ENCODE results near the gene DSCAML1. TPM values are rescaled to one million over a fixed set of nuclear protein-coding genes. Genes with fewer than 3 reads are reported as not detected.

The DSCAML1 gene
- total RNA-seq, 2 donors from 2014 or later = 0.21 to 0.41 TPM

GRCh38 chr11:117642396-117642795, 154.6 kb downstream of the DSCAML1 start:
- Histone ChIP-seq H3K4me1 (ENCODE audit: control insufficient read depth in 1 of 2, low read depth in 2 of 2) (no peaks in the 10 kb centered on the region), H3K27me3 (replicated peaks; ENCODE audit: insufficient read depth) (no peaks in the 10 kb centered on the region), H3K36me3 (no peaks in the 10 kb centered on the region), H3K9me3 (no peaks in the 10 kb centered on the region), H3K4me3 (no peak overlapping the region), H3K27ac (no peak overlapping the region)
- DNase-seq (ENCODE audit: low spot score) = no peak
- ATAC-seq (ENCODE audit: insufficient number of reproducible peaks, low FRiP score, low read depth) = no peak
- no peak for TF ChIP-seq CTCF (IDR thresholded peaks at IDR 0.05)

DNA sequence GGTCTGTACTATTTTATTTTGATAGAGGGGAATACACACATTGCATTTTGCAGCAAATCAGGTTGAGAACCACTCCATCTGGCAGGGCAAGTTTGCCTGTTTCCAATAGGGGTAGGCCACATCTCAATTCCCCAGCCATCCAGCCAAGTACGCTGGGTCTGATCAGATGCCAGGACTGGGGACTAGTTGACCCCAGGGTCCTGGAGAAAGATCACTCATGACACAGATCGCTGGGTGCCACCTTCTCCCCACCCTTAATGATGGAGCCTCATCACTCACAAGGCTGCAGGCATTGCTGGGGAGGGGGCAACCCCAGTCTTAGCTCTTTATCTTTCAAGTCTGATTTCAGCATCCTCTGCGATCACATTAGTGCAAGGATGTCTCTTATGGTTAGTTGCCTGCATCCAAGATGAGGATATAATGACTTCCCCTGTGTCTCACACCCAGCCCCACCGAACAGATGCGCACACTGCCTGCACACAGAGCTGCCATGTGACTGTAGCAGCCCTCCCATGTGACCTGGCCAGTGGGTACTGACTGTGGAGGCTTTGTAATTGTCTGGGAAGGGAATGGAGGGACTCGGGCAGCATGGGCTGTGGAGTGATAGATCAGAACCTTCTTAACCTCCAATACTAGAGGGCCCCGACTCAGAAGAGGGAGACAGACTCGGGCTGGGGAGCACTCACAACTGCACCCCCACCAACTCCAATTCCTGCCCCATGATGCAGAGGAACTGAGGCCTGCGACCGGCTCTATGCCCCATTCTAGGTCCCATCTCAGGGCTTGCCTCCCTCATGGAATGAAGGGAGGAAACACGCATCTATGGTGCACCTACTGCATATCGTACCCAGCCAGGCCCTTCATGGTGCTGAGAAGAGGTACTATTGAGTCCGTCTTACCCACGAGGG, 155.8 kb downstream of the DSCAML1 start:
- DNase-seq (ENCODE audit: low spot score) (no peak), ATAC-seq (ENCODE audit: insufficient number of reproducible peaks, low FRiP score, low read depth) (no peak)
- TF ChIP-seq CTCF (IDR thresholded peaks at IDR 0.05) = no peak
- Histone ChIP-seq H3K4me1 (ENCODE audit: control insufficient read depth in 1 of 2, low read depth in 2 of 2) (no peaks in the 10 kb centered on the region), H3K36me3 (no peaks in the 10 kb centered on the region), H3K4me3 (no peak overlapping the region), H3K27me3 (replicated peaks; ENCODE audit: insufficient read depth) (no peaks in the 10 kb centered on the region), H3K9me3 (no peaks in the 10 kb centered on the region), H3K27ac (no peak overlapping the region)

DNA sequence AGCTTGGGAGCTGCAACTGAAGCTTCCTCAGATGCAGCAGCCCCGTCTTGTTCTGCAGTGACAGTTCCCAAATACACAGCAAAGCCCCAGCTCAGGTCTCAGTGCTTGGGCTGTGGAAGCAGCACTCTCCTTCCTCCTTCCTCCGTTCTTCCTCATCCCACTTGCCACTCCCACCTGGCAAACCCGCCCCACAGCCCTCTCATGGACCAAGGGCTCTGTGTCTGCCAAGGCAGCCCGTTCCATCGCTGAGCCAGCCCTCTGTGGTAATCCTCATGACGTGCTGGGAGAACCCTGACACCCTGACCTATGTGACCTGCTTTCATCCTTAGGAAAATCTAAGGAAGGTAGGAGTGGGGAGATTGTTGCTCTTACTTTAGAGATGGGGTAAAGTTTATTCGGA, 157.0 kb downstream of the DSCAML1 start:
- Histone ChIP-seq H3K27me3 (replicated peaks; ENCODE audit: insufficient read depth) (no peaks in the 10 kb centered on the region), H3K4me1 (ENCODE audit: control insufficient read depth in 1 of 2, low read depth in 2 of 2) (no peaks in the 10 kb centered on the region), H3K4me3 (no peak overlapping the region), H3K36me3 (no peaks in the 10 kb centered on the region), H3K27ac (no peak overlapping the region), H3K9me3 (no peaks in the 10 kb centered on the region)
- DNase-seq (ENCODE audit: low spot score) = no peak
- no peak for ATAC-seq (ENCODE audit: insufficient number of reproducible peaks, low FRiP score, low read depth)
- TF ChIP-seq CTCF (IDR thresholded peaks at IDR 0.05) = no peak

GRCh38 chr11:117639601-117640000, 157.4 kb downstream of the DSCAML1 start:
- H3K27me3 ChIP-seq (replicated peaks; ENCODE audit: insufficient read depth) = no peaks in the 10 kb centered on the region
- H3K4me3 ChIP-seq = no peak overlapping the region
- no peak for ATAC-seq (ENCODE audit: insufficient number of reproducible peaks, low FRiP score, low read depth)
- no peaks in the 10 kb centered on the region for H3K36me3 ChIP-seq
- no peak for TF ChIP-seq CTCF (IDR thresholded peaks at IDR 0.05)
- no peak overlapping the region for H3K27ac ChIP-seq
- no peaks in the 10 kb centered on the region for H3K4me1 ChIP-seq (ENCODE audit: control insufficient read depth in 1 of 2, low read depth in 2 of 2)
- no peaks in the 10 kb centered on the region for H3K9me3 ChIP-seq
- no peak for DNase-seq (ENCODE audit: low spot score)

DNA sequence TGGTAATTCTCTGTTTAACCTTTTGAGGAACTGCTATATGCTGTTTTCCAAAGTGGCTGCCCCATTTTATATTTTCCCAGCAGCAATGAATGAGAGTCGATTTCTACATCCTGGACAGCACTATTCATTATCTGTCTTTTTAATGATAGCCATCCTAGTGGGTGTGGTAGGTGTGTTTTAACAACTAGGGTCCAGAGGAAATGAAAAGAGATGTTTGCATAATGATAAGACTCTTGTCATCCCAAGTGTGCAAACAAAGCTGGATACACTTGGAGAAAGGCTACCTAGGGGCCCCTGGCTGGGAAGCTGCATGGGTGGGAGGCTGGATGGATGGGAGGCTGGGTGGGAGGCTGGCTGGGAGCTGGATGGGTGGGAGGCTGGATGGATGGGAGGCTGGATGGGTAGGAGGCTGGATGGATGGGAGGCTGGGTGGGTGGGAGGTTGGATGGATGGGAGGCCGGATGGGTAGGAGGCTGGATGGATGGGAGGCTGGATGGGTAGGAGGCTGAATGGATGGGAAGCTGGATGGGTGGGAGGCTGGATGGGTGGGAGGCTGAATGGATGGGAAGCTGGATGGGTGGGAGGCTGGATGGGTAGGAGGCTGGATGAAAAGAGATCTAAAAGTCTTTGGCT, 158.0 kb downstream of the DSCAML1 start:
- no peak for DNase-seq (ENCODE audit: low spot score)
- Histone ChIP-seq H3K36me3 (no peaks in the 10 kb centered on the region), H3K9me3 (no peaks in the 10 kb centered on the region), H3K4me3 (no peak overlapping the region), H3K27ac (no peak overlapping the region), H3K4me1 (ENCODE audit: control insufficient read depth in 1 of 2, low read depth in 2 of 2) (no peaks in the 10 kb centered on the region), H3K27me3 (replicated peaks; ENCODE audit: insufficient read depth) (no peaks in the 10 kb centered on the region)
- ATAC-seq (ENCODE audit: insufficient number of reproducible peaks, low FRiP score, low read depth) = no peak
- TF ChIP-seq CTCF (IDR thresholded peaks at IDR 0.05) = no peak

Data from thoracic aorta (tissue), 2 donors.